ENCODE data around the gene VPS51. TPM values are rescaled to one million over a fixed set of nuclear protein-coding genes. Genes with fewer than 3 reads are reported as not detected.

Gene VPS51
- total and polyA plus RNA-seq, 9 of the 15 experiments (the other 6 are each of a cell fraction or from before 2014, with no cell fraction given) = 1.8 to 143 (median 46.8) TPM

GRCh38 chr11:65060913-65061408 is 35.1 kb upstream of the VPS51 start (continued):
- no peak for TF ChIP-seq FOXP4 (CRISPR knock-in tag; IDR thresholded peaks at IDR 0.05; ENCODE audit: borderline replicate concordance)
- peak; percentile 21; the same call in 1 of the 2 replicates for TF ChIP-seq ESRRA (IDR thresholded peaks at IDR 0.05; ENCODE audit: borderline replicate concordance, low read depth)
- peak; percentile 29 to 70 for TF ChIP-seq RAD21 (CRISPR knock-in tag; conservative IDR thresholded peaks at IDR 0.05 in 1 of 2, IDR thresholded peaks at IDR 0.05 in 1 of 2)
- 0 out of 2 replicates have a peak, but pooled peaks have one; percentile 18 for TF ChIP-seq BHLHE40 (IDR thresholded peaks at IDR 0.05; ENCODE audit: low read length)
- no peak for TF ChIP-seq FOXA3 (CRISPR knock-in tag; conservative IDR thresholded peaks at IDR 0.05 in 1 of 2, IDR thresholded peaks at IDR 0.05 in 1 of 2)
- TF ChIP-seq SMARCA4 (IDR thresholded peaks at IDR 0.05) = 0 out of 2 replicates have a peak, but pooled peaks have one; percentile 27
- TF ChIP-seq ZNF655 (CRISPR knock-in tag; IDR thresholded peaks at IDR 0.05) = no peak
- peak; percentile 33 for TF ChIP-seq TFE3 (CRISPR knock-in tag; IDR thresholded peaks at IDR 0.05)
- TF ChIP-seq PHB (CRISPR knock-in tag; IDR thresholded peaks at IDR 0.05) = no peak

Data from K562 (cell line).